Measurements from ENCODE around the gene ATP2C2. TPM values are rescaled to one million over a fixed set of nuclear protein-coding genes. Genes with fewer than 3 reads are reported as not detected.
A peak's percentile ranks its signal among the peaks of the same experiment; 100 is the strongest.

Gene ATP2C2
- total and polyA plus RNA-seq, 7 donors: 2.5 to 60.7 (median 7.2) TPM; not detected in 2

DNA sequence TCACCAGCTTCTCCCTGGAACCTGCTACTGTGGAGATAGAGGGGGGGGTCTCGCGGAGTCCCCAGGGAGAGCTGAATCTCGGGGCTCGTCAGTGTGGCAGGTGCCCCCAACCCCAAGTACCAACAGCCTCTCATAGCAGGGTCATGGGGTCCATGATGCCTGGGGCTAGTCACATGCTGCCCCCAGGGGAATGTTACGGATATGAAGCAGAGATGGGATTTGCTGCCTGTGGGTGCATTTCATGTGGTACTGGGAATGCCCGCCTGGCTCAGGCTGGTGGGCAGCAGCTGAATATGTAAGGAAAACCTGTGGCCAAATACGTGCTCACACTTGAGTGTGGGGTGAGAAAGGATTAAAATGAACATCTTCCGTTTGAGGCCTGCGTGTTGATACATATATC lies 86.7 kb downstream of the ATP2C2 start:
- Histone ChIP-seq H3K27me3 (peaks cover 0 to 20% (median 0%) of the 10 kb centered on the region in 3 donors), H3K27ac (no peak overlapping the region), H3K4me3 (no peak overlapping the region), H3K9me3 (no peaks in the 10 kb centered on the region), H3K4me1 (no peaks in the 10 kb centered on the region), H3K36me3 (no peaks in the 10 kb centered on the region)
- TF ChIP-seq POLR2A (IDR thresholded peaks at IDR 0.05) (no peak), POLR2AphosphoS5 (IDR thresholded peaks at IDR 0.05) (no peak), EP300 (IDR thresholded peaks at IDR 0.05) (no peak), CTCF (IDR thresholded peaks at IDR 0.05) (no peak)
- intact Hi-C loops (cut with DNase I): no loop called here
- DNase-seq: no peak
- 90 to 98% methylated on average over 9 of the region's 9 CpGs for WGBS, 2 donors

- H3K27me3 ChIP-seq: no peaks in the 10 kb centered on the region
- H3K9me3 ChIP-seq: no peaks in the 10 kb centered on the region
- TF ChIP-seq POLR2A (IDR thresholded peaks at IDR 0.05) (no peak), POLR2AphosphoS5 (IDR thresholded peaks at IDR 0.05) (no peak), CTCF (IDR thresholded peaks at IDR 0.05) (no peak), EP300 (IDR thresholded peaks at IDR 0.05) (no peak)
- H3K4me3 ChIP-seq: no peak overlapping the region
- peak; percentile 46 for DNase-seq
- intact Hi-C loops (cut with DNase I): no loop called here
- H3K36me3 ChIP-seq: peaks cover 0 to 3% (median 0%) of the 10 kb centered on the region in 4 donors
- H3K4me1 ChIP-seq: no peaks in the 10 kb centered on the region
- no peak overlapping the region for H3K27ac ChIP-seq
- 92 to 95% methylated on average over 38 of the region's 38 CpGs for WGBS, 2 donors
Measured at GRCh38 chr16:84458606-84459532, 90.5 kb downstream of the ATP2C2 start.

DNA sequence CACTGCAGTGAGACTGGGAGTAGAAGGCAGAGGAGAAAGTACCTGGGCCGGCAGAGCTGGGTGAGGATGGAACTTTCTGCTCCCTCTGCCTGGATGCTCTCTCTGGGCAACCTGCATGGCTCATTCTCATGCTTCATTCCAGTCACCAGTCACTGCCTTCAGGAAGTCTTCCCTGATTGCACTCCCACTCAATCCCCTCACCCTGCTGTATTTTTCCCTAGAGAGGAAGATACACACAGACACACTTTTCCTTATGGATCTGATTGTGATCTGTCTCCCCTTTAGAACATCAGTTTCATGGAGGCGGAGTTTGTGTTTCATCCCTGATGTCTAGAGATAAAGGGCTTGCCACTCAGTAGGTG lies 91.2 kb downstream of the ATP2C2 start:
- Histone ChIP-seq H3K9me3 (no peaks in the 10 kb centered on the region), H3K36me3 (peaks cover 0 to 3% (median 0%) of the 10 kb centered on the region in 4 donors), H3K4me3 (no peak overlapping the region), H3K27me3 (no peaks in the 10 kb centered on the region), H3K27ac (no peak overlapping the region), H3K4me1 (no peaks in the 10 kb centered on the region)
- no peak for DNase-seq
- intact Hi-C loops (cut with DNase I): no loop called here
- 91 to 95% methylated on average over 2 of the region's 2 CpGs for WGBS, 2 donors
- TF ChIP-seq POLR2A (IDR thresholded peaks at IDR 0.05) (no peak), EP300 (IDR thresholded peaks at IDR 0.05) (no peak), CTCF (IDR thresholded peaks at IDR 0.05) (no peak), POLR2AphosphoS5 (IDR thresholded peaks at IDR 0.05) (no peak)

GRCh38 chr16:84459941-84460405 lies 91.6 kb downstream of the ATP2C2 start:
- Histone ChIP-seq H3K36me3 (peaks cover 0 to 3% (median 0%) of the 10 kb centered on the region in 4 donors), H3K27me3 (no peaks in the 10 kb centered on the region), H3K27ac (no peak overlapping the region), H3K4me3 (no peak overlapping the region), H3K9me3 (no peaks in the 10 kb centered on the region), H3K4me1 (no peaks in the 10 kb centered on the region)
- peak; percentile 62 for DNase-seq
- TF ChIP-seq CTCF (IDR thresholded peaks at IDR 0.05) (no peak), POLR2AphosphoS5 (IDR thresholded peaks at IDR 0.05) (no peak), POLR2A (IDR thresholded peaks at IDR 0.05) (no peak), EP300 (IDR thresholded peaks at IDR 0.05) (no peak)
- intact Hi-C loops (cut with DNase I): no loop called here
- 76 to 77% methylated on average over 14 of the region's 14 CpGs for WGBS, 2 donors
